Smooth muscle cell of the brain vasculature (primary cell): ENCODE data around the gene TFAP2D.

ENCODE experiments used
- DNase-seq: peaks from one replicate; pipeline ENCODE4 v3.0.0-alpha.2; 2012; ENCODE audit warnings: low read depth, low spot score

The TFAP2D gene

GRCh38 chr6:50818673-50819072 lies 105.3 kb downstream of the TFAP2D start, which contains the start of gene TFAP2B:
TSS of gene TFAP2B (plus strand) at chr6:50818871. CDS start at chr6:50818892, 21 bp downstream.
- DNase-seq = no peak

GRCh38 chr6:50819466-50819903 lies 106.2 kb downstream of the TFAP2D start:
- DNase-seq = no peak

GRCh38 chr6:50819904-50820868 lies 106.9 kb downstream of the TFAP2D start:
- no peak for DNase-seq

GRCh38 chr6:50820869-50821264 lies 107.5 kb downstream of the TFAP2D start:
- no peak for DNase-seq

- no peak for DNase-seq
These were observed 108.2 kb downstream of the TFAP2D start for GRCh38 chr6:50821441-50822077.

- DNase-seq = no peak
These were observed 108.8 kb downstream of the TFAP2D start for GRCh38 chr6:50822078-50822476.
